Endothelial cell (in vitro differentiated cells): ENCODE results near the gene CLDN20. TPM values are rescaled to one million over a fixed set of nuclear protein-coding genes. Genes with fewer than 3 reads are reported as not detected.

ENCODE experiments used
- DNase-seq: peaks from one replicate; pipeline ENCODE4 v3.0.0; 2021; ENCODE audit warnings: low spot score
- H3K27ac Mint-ChIP-seq: one replicate; pipeline ENCODE4 v1.8.0; 2021; ENCODE audit warnings: mixed read lengths, inconsistent platforms; ENCODE audit not compliant: unreplicated experiment
- H3K27me3 Mint-ChIP-seq: one replicate; pipeline ENCODE4 v1.8.0; 2021; ENCODE audit warnings: mild to moderate bottlenecking, moderate library complexity, mixed read lengths, inconsistent platforms; ENCODE audit not compliant: unreplicated experiment
- H3K36me3 Mint-ChIP-seq: one replicate; pipeline ENCODE4 v1.8.0; 2021; ENCODE audit warnings: mild to moderate bottlenecking, low read depth, mixed read lengths, inconsistent platforms; ENCODE audit not compliant: unreplicated experiment
- H3K4me1 Mint-ChIP-seq: one replicate; pipeline ENCODE4 v1.8.0; 2021; ENCODE audit warnings: mild to moderate bottlenecking, mixed read lengths, inconsistent platforms; ENCODE audit not compliant: unreplicated experiment
- H3K4me3 Mint-ChIP-seq: one replicate; pipeline ENCODE4 v1.8.0; 2021; ENCODE audit warnings: mild to moderate bottlenecking, mixed read lengths, inconsistent platforms; ENCODE audit not compliant: unreplicated experiment
- H3K9me3 Mint-ChIP-seq: one replicate; pipeline ENCODE4 v1.8.0; 2021; ENCODE audit warnings: mixed read lengths, inconsistent platforms; ENCODE audit not compliant: unreplicated experiment
- CTCF ChIP-seq: fragments of 200-600 bp; sonication (generic); IDR thresholded peaks from one replicate; pipeline ENCODE4 v1.5.0; 2021; ENCODE audit warnings: antibody characterized with exemption; ENCODE audit not compliant: unreplicated experiment
- total RNA-seq: library from RNA; stranded (reverse); fragmentation: NEBNext Ultra II Directional; extraction: Animal tissue kit (Norgen Biotek cat#: 25700); gene quantifications from one replicate; pipeline ENCODE4 v1.2.1, GENCODE V29; 2021; ENCODE audit not compliant: unreplicated experiment

CLDN20 gene
- total RNA-seq, 1 donor from 2014 or later = 0.23 TPM

DNA sequence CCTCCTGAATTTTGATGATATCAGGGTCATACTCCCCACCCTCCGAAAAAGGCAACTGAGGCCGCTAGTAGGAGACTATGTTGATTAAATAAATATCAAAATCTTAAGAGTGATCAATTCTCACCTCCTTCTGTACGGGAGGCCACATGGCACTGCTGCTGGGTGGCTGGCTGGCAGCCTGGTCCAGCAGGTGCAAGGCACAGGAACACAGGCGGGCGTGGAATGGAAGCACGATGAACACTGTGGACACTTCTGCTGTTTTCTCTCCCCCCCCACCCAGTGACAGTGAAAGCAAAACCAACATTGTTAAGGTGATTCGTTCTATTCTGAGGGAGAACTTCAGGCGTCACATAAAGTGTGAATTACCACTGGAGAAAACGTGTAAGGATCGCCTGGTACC is 9.7 kb upstream of the CLDN20 start:
- DNase-seq = no peak
- Mint-ChIP-seq H3K4me3 (peak overlapping the region; percentile 18), H3K4me1 (peaks cover 26% of the 10 kb centered on the region), H3K27me3 (peaks cover 7% of the 10 kb centered on the region), H3K27ac (no peak overlapping the region), H3K36me3 (peaks cover 45% of the 10 kb centered on the region), H3K9me3 (no peaks in the 10 kb centered on the region)
- TF ChIP-seq CTCF = no peak

DNA sequence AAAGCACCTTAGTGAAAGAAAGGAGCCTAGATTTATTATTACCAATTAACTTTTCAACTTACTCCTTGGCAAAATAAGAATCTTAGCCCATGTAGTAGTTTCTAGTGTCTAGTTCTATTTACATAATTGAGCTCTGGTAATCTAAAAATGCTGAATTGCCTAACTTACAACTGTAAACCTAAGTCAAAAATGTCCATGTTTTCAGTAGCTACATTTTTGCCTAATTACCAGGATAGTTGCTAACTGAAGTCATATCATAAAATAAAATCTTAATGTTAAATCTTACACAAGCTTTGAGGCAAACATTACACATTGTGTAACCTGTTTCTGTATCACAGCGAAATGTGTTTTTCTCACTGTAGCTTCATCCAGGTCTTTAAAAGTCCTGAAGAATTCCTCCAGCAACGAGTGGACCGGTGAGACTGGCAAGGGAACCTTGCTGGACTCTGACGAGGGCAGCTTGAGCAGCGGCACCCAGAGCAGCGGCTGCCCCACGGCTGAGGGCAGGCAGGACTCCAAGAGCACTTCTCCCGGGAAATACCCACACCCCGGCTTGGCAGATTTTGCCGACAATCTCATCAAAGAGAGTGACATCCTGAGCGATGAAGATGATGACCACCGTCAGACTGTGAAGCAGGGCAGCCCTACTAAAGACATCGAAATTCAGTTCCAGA is 7.6 kb upstream of the CLDN20 start:
- H3K4me1 Mint-ChIP-seq = peaks cover 15% of the 10 kb centered on the region
- H3K9me3 Mint-ChIP-seq = no peaks in the 10 kb centered on the region
- TF ChIP-seq CTCF = no peak
- no peak overlapping the region for H3K4me3 Mint-ChIP-seq
- no peak for DNase-seq
- H3K27me3 Mint-ChIP-seq = peaks cover 2% of the 10 kb centered on the region
- peaks cover 35% of the 10 kb centered on the region for H3K36me3 Mint-ChIP-seq
- no peak overlapping the region for H3K27ac Mint-ChIP-seq

- TF ChIP-seq CTCF = no peak
- Mint-ChIP-seq H3K4me3 (no peak overlapping the region), H3K27me3 (peaks cover 6% of the 10 kb centered on the region), H3K9me3 (no peaks in the 10 kb centered on the region), H3K27ac (no peak overlapping the region), H3K4me1 (peaks cover 27% of the 10 kb centered on the region), H3K36me3 (peaks cover 39% of the 10 kb centered on the region)
- no peak for DNase-seq
These were observed 6.0 kb upstream of the CLDN20 start for GRCh38 chr6:155257796-155258195.

DNA sequence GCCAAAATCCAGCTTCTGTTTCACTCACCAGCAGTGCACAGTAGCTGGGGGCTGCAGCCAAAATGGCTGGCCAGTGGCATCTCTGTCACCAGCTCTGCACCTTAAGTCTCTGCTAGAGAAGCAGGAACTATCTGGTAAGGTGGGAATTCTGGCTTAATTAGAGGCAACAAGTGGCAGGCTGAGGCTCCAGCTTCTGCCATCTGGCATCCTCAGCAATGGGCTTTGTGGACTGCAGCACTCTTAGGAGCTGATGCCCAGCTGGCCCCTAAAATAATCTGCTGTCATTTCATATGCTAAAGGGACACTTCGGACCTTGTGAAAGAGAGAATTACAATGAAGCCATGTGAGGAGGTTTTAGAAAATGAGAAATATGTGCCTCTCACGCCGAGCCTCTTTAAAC is 4.6 kb upstream of the CLDN20 start:
- peaks cover 6% of the 10 kb centered on the region for H3K27me3 Mint-ChIP-seq
- TF ChIP-seq CTCF = no peak
- peaks cover 30% of the 10 kb centered on the region for H3K4me1 Mint-ChIP-seq
- peaks cover 31% of the 10 kb centered on the region for H3K36me3 Mint-ChIP-seq
- H3K4me3 Mint-ChIP-seq = no peak overlapping the region
- no peak for DNase-seq
- no peaks in the 10 kb centered on the region for H3K9me3 Mint-ChIP-seq
- H3K27ac Mint-ChIP-seq = no peak overlapping the region

GRCh38 chr6:155259897-155260296 is 3.9 kb upstream of the CLDN20 start:
- TF ChIP-seq CTCF = no peak
- no peak for DNase-seq
- no peaks in the 10 kb centered on the region for H3K9me3 Mint-ChIP-seq
- peaks cover 36% of the 10 kb centered on the region for H3K4me1 Mint-ChIP-seq
- H3K27ac Mint-ChIP-seq = no peak overlapping the region
- peaks cover 28% of the 10 kb centered on the region for H3K36me3 Mint-ChIP-seq
- peaks cover 6% of the 10 kb centered on the region for H3K27me3 Mint-ChIP-seq
- H3K4me3 Mint-ChIP-seq = no peak overlapping the region
